Activated CD4-positive, CD25-positive, alpha-beta regulatory T cell (primary cell): ENCODE results near the gene CYP19A1.

ENCODE experiments used
- DNase-seq, 4 experiments: peaks; one replicate each; lab custom pipeline; 2025; lab: John Stamatoyannopoulos, UW

CYP19A1 gene

GRCh38 chr15:51325167-51325566 is 13.2 kb downstream of the CYP19A1 start:
- DNase-seq: no peak

- no peak for DNase-seq
Observed at GRCh38 chr15:51323749-51324148, 14.6 kb downstream of the CYP19A1 start.

GRCh38 chr15:51322621-51323296 is 15.6 kb downstream of the CYP19A1 start:
- no peak for DNase-seq

GRCh38 chr15:51321316-51321715 is 17.1 kb downstream of the CYP19A1 start:
- no peak for DNase-seq

- DNase-seq: no peak
Observed at GRCh38 chr15:51320843-51321242, 17.6 kb downstream of the CYP19A1 start.

- DNase-seq: no peak
Observed at GRCh38 chr15:51319539-51319938, 18.9 kb downstream of the CYP19A1 start.

- DNase-seq: no peak
Observed at GRCh38 chr15:51318382-51319150, 19.8 kb downstream of the CYP19A1 start.

GRCh38 chr15:51316636-51317035 is 21.8 kb downstream of the CYP19A1 start:
- DNase-seq: no peak

GRCh38 chr15:51315726-51316125 is 22.7 kb downstream of the CYP19A1 start:
- DNase-seq: no peak

GRCh38 chr15:51314391-51315337 is 23.7 kb downstream of the CYP19A1 start:
- no peak for DNase-seq

- DNase-seq: no peak
Observed at GRCh38 chr15:51313644-51314280, 24.6 kb downstream of the CYP19A1 start.

GRCh38 chr15:51313074-51313393 is 25.4 kb downstream of the CYP19A1 start:
- no peak for DNase-seq

- DNase-seq: no peak
Observed at GRCh38 chr15:51312166-51313073, 26.0 kb downstream of the CYP19A1 start.

GRCh38 chr15:51311510-51311909 is 26.9 kb downstream of the CYP19A1 start:
- DNase-seq: no peak

- DNase-seq: no peak
Observed at GRCh38 chr15:51310064-51310463, 28.3 kb downstream of the CYP19A1 start.

GRCh38 chr15:51307811-51308210 is 30.6 kb downstream of the CYP19A1 start:
- no peak for DNase-seq

GRCh38 chr15:51307325-51307724 is 31.1 kb downstream of the CYP19A1 start:
- no peak for DNase-seq

GRCh38 chr15:51303462-51303980 is 34.9 kb downstream of the CYP19A1 start:
- no peak for DNase-seq

- DNase-seq: no peak
Observed at GRCh38 chr15:51302480-51302879, 35.9 kb downstream of the CYP19A1 start.

GRCh38 chr15:51299187-51300015 is 39.0 kb downstream of the CYP19A1 start:
- DNase-seq: no peak
